ENCODE measurements around the gene PLEKHH2.
"Not testable (repeated sequence)": the region's sequence is repeated elsewhere in the genome, so short reads cannot be mapped to it uniquely, and the experiment has no call there.

Gene PLEKHH2

DNA sequence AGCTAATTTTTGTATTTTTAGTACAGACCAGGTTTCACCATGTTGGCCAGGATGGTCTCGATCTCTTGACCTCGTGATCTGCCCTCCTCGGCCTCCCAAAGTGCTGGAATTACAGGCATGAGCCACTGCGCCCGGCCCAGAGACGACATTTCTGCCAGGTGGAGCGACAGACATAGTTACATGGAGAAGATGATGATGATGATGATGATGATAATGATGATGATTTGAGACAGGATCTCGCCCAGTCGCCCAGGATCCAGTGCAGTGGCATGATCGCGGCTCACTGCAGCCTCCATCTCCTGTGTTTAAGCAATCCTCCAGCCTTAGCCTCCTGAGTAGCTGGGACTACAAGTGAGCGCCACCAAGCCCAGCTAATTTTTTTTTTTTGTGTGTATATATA, 907 bp upstream of the PLEKHH2 start:
- H3K4me1 ChIP-seq (ENCODE audit: control insufficient read depth in 2 of 2, insufficient read depth in 2 of 2, low read length in 2 of 2); H3K9me3 ChIP-seq (ENCODE audit: control insufficient read depth in 2 of 2, low read length in 2 of 2); H3K4me3 ChIP-seq (ENCODE audit: low read length in 2 of 2); H3K27ac ChIP-seq (ENCODE audit: low read depth in 2 of 2, low read length in 2 of 2); H3K9ac ChIP-seq (ENCODE audit: low read depth in 1 of 2, low read length in 2 of 2); H3K36me3 ChIP-seq (ENCODE audit: control insufficient read depth in 2 of 2, insufficient read depth in 2 of 2, low read length in 2 of 2): not testable (repeated sequence)
- peaks cover 6 to 10% of the 10 kb centered on the region in 2 donors for H3K27me3 ChIP-seq (ENCODE audit: control insufficient read depth in 2 of 2, insufficient read depth in 2 of 2, low read length in 2 of 2)

DNA sequence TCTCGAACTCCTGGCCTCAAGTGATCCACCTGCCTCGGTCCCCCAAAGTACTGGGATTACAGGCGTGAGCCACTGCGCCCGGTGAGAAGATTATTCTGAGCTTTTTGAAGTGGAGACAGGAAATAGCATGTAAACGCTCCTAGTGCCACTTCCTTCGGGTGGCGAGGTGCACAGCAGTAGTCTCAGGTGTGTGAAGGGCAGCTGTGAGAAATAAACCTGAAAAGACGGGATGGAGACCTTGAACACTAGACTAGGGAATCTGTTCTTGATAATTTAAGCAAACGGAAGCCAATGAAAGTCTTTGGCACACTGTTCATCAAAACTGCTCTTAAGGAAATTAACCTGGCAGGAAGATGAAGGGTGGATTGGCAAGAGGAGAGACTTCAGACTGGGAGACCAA, 439 bp upstream of the PLEKHH2 start:
- Histone ChIP-seq H3K27ac (ENCODE audit: low read depth in 2 of 2, low read length in 2 of 2) (no peak overlapping the region), H3K9ac (ENCODE audit: low read depth in 1 of 2, low read length in 2 of 2) (peak overlapping the region in 1 of 2 donors; percentile 67), H3K27me3 (ENCODE audit: control insufficient read depth in 2 of 2, insufficient read depth in 2 of 2, low read length in 2 of 2) (peaks cover 6 to 10% of the 10 kb centered on the region in 2 donors), H3K4me3 (ENCODE audit: low read length in 2 of 2) (peak overlapping the region; percentile 66 to 67), H3K36me3 (ENCODE audit: control insufficient read depth in 2 of 2, insufficient read depth in 2 of 2, low read length in 2 of 2) (no peaks in the 10 kb centered on the region), H3K4me1 (ENCODE audit: control insufficient read depth in 2 of 2, insufficient read depth in 2 of 2, low read length in 2 of 2) (peaks cover 2 to 6% of the 10 kb centered on the region in 2 donors), H3K9me3 (ENCODE audit: control insufficient read depth in 2 of 2, low read length in 2 of 2) (no peaks in the 10 kb centered on the region)

DNA sequence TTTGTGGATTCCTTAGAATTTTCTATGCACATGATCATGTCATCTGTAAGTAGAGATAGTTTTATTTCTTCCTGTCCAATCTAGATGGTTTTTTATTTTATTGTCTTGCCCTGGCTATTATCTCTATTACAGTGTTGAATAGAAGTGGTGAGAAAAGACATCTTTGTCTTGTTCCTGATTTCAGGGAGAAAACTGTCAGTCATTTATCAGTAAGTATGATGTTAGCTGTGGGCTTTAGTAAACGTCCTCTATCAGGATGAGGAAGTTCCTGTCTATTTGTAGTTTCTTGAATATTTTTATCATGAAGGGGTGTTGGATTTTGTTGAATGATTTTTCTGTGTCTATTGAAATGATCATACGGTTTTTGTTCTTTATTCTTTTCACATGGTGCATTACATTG, 5.3 kb downstream of the PLEKHH2 start:
- H3K9me3 ChIP-seq (ENCODE audit: control insufficient read depth in 2 of 2, low read length in 2 of 2): no peaks in the 10 kb centered on the region
- H3K36me3 ChIP-seq (ENCODE audit: control insufficient read depth in 2 of 2, insufficient read depth in 2 of 2, low read length in 2 of 2): no peaks in the 10 kb centered on the region
- H3K27ac ChIP-seq (ENCODE audit: low read depth in 2 of 2, low read length in 2 of 2): no peak overlapping the region
- H3K27me3 ChIP-seq (ENCODE audit: control insufficient read depth in 2 of 2, insufficient read depth in 2 of 2, low read length in 2 of 2): no peaks in the 10 kb centered on the region
- H3K9ac ChIP-seq (ENCODE audit: low read depth in 1 of 2, low read length in 2 of 2): no peak overlapping the region
- H3K4me1 ChIP-seq (ENCODE audit: control insufficient read depth in 2 of 2, insufficient read depth in 2 of 2, low read length in 2 of 2): peaks cover 2 to 3% of the 10 kb centered on the region in 2 donors
- no peak overlapping the region for H3K4me3 ChIP-seq (ENCODE audit: low read length in 2 of 2)

GRCh38 chr2:43643680-43644079, 6.6 kb downstream of the PLEKHH2 start:
- Histone ChIP-seq H3K36me3 (ENCODE audit: control insufficient read depth in 2 of 2, insufficient read depth in 2 of 2, low read length in 2 of 2) (no peaks in the 10 kb centered on the region), H3K4me3 (ENCODE audit: low read length in 2 of 2) (no peak overlapping the region), H3K9me3 (ENCODE audit: control insufficient read depth in 2 of 2, low read length in 2 of 2) (no peaks in the 10 kb centered on the region), H3K9ac (ENCODE audit: low read depth in 1 of 2, low read length in 2 of 2) (no peak overlapping the region), H3K4me1 (ENCODE audit: control insufficient read depth in 2 of 2, insufficient read depth in 2 of 2, low read length in 2 of 2) (no peaks in the 10 kb centered on the region), H3K27ac (ENCODE audit: low read depth in 2 of 2, low read length in 2 of 2) (no peak overlapping the region), H3K27me3 (ENCODE audit: control insufficient read depth in 2 of 2, insufficient read depth in 2 of 2, low read length in 2 of 2) (no peaks in the 10 kb centered on the region)

DNA sequence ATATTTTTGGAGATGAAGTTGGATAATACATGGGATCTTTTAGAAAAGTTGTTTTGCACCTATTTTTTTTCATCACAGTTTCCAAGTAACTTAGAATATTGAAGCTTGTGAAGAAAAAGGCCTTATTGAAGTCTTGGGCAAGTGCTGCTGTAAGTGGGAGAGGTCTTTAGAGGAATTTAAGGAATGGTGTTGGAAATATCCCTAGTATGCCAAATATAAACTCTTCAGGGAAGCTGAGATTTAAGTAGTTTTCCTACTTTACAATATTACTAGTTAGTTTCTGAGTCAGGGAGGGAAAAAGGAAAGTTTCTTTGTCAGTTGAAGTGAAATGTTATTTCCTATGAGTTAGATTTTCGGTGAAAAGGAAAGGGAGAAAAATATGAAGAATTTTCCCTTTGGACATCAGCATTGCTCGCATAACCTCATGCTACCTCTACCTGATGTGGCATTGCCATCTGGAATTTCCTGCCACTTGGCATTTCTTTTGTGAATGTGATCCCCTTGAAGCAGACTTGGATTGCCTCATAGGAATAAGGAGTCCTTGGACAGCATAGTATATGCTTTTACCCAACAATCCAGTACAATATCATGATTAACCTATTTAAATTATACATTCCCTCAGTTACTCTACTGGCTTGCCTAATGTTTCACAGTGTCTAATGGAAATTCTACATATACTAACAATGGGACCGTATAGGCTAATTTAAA, 12.1 kb downstream of the PLEKHH2 start:
- Histone ChIP-seq H3K27ac (ENCODE audit: low read depth in 2 of 2, low read length in 2 of 2) (no peak overlapping the region), H3K9ac (ENCODE audit: low read depth in 1 of 2, low read length in 2 of 2) (no peak overlapping the region), H3K27me3 (ENCODE audit: control insufficient read depth in 2 of 2, insufficient read depth in 2 of 2, low read length in 2 of 2) (no peaks in the 10 kb centered on the region), H3K9me3 (ENCODE audit: control insufficient read depth in 2 of 2, low read length in 2 of 2) (no peaks in the 10 kb centered on the region), H3K4me3 (ENCODE audit: low read length in 2 of 2) (no peak overlapping the region), H3K36me3 (ENCODE audit: control insufficient read depth in 2 of 2, insufficient read depth in 2 of 2, low read length in 2 of 2) (no peaks in the 10 kb centered on the region), H3K4me1 (ENCODE audit: control insufficient read depth in 2 of 2, insufficient read depth in 2 of 2, low read length in 2 of 2) (no peaks in the 10 kb centered on the region)

DNA sequence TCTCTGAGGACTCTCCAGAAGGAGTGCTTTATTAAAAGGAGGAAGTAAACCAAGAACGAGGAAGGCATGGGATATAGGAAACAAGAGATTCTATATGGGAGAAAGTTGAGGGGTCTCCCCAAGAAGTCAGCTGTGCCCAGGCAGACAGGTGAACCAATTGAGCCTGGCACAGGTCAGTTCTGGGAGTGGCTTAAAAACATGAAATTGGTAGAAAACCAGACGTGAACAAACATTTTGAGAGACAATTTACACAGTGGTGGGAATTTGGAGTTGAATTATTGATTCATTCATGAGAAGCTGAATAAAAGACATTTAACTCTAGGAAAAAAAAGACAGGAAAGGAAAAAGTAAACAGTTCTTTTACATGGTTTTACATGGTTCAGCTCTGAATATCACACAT, 16.4 kb downstream of the PLEKHH2 start:
- H3K27ac ChIP-seq (ENCODE audit: low read depth in 2 of 2, low read length in 2 of 2): no peak overlapping the region
- H3K4me1 ChIP-seq (ENCODE audit: control insufficient read depth in 2 of 2, insufficient read depth in 2 of 2, low read length in 2 of 2): no peaks in the 10 kb centered on the region
- no peaks in the 10 kb centered on the region for H3K9me3 ChIP-seq (ENCODE audit: control insufficient read depth in 2 of 2, low read length in 2 of 2)
- H3K4me3 ChIP-seq (ENCODE audit: low read length in 2 of 2): no peak overlapping the region
- H3K27me3 ChIP-seq (ENCODE audit: control insufficient read depth in 2 of 2, insufficient read depth in 2 of 2, low read length in 2 of 2): no peaks in the 10 kb centered on the region
- H3K36me3 ChIP-seq (ENCODE audit: control insufficient read depth in 2 of 2, insufficient read depth in 2 of 2, low read length in 2 of 2): no peaks in the 10 kb centered on the region
- no peak overlapping the region for H3K9ac ChIP-seq (ENCODE audit: low read depth in 1 of 2, low read length in 2 of 2)

DNA sequence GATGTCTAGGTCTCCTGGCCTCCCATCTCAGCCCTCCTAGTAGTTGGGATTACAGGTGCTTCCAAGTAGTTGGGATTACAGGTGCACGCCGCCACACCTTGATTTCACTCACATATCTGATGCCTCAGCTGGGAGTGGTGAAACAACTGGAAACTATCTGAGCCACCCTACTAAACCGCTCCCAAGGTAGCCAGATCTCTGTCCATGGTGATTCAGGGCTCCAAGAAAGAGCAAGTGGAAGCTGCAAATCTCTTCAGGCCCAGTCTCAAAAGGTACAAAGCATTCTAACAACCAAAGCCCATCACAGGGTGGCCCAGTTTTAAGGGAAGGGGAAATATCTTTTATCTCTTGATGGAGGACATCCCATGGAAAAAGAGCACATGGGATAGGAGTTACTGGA, 20.2 kb downstream of the PLEKHH2 start:
- no peaks in the 10 kb centered on the region for H3K27me3 ChIP-seq (ENCODE audit: control insufficient read depth in 2 of 2, insufficient read depth in 2 of 2, low read length in 2 of 2)
- H3K9ac ChIP-seq (ENCODE audit: low read depth in 1 of 2, low read length in 2 of 2): no peak overlapping the region
- H3K4me1 ChIP-seq (ENCODE audit: control insufficient read depth in 2 of 2, insufficient read depth in 2 of 2, low read length in 2 of 2): no peaks in the 10 kb centered on the region
- no peak overlapping the region for H3K27ac ChIP-seq (ENCODE audit: low read depth in 2 of 2, low read length in 2 of 2)
- no peaks in the 10 kb centered on the region for H3K9me3 ChIP-seq (ENCODE audit: control insufficient read depth in 2 of 2, low read length in 2 of 2)
- H3K4me3 ChIP-seq (ENCODE audit: low read length in 2 of 2): no peak overlapping the region
- H3K36me3 ChIP-seq (ENCODE audit: control insufficient read depth in 2 of 2, insufficient read depth in 2 of 2, low read length in 2 of 2): no peaks in the 10 kb centered on the region

DNA sequence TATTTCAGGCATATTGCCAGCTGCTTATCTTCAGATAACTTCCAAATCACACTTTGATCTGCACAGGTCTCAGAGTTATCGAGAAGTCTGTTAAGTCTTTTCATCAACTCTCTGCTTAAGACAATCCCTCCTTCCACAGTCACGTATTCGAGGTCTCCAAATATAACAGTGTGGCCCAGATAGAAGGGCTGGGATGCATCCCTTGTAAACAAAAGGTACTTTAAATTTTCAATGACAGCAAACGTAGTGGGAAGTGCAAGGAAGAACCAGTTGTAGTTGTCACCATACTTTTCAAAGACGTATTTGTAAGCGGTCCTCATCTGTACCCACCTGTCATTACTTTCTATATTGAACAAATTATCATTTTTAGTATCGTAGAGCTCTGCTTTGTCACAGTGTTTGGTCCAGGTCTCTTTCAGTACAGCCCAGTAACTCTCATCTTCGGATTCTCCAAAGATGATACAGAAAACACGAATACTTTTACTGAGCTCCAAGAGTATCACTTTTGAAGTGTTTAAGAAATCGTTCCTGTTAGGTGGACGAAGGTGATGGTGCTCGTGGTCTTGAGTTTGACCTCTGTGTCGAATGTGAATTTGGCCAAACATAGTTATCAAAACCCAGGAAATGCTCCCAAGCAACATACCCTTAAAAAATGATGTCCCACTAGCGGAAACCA, 38.7 kb downstream of the PLEKHH2 start:
- no peaks in the 10 kb centered on the region for H3K9me3 ChIP-seq (ENCODE audit: control insufficient read depth in 2 of 2, low read length in 2 of 2)
- H3K27ac ChIP-seq (ENCODE audit: low read depth in 2 of 2, low read length in 2 of 2): no peak overlapping the region
- H3K4me3 ChIP-seq (ENCODE audit: low read length in 2 of 2): peak overlapping the region; percentile 63 to 72
- H3K4me1 ChIP-seq (ENCODE audit: control insufficient read depth in 2 of 2, insufficient read depth in 2 of 2, low read length in 2 of 2): peaks cover 0 to 2% of the 10 kb centered on the region in 2 donors
- H3K9ac ChIP-seq (ENCODE audit: low read depth in 1 of 2, low read length in 2 of 2): peak overlapping the region in 1 of 2 donors; percentile 50
- no peaks in the 10 kb centered on the region for H3K36me3 ChIP-seq (ENCODE audit: control insufficient read depth in 2 of 2, insufficient read depth in 2 of 2, low read length in 2 of 2)
- no peaks in the 10 kb centered on the region for H3K27me3 ChIP-seq (ENCODE audit: control insufficient read depth in 2 of 2, insufficient read depth in 2 of 2, low read length in 2 of 2)

DNA sequence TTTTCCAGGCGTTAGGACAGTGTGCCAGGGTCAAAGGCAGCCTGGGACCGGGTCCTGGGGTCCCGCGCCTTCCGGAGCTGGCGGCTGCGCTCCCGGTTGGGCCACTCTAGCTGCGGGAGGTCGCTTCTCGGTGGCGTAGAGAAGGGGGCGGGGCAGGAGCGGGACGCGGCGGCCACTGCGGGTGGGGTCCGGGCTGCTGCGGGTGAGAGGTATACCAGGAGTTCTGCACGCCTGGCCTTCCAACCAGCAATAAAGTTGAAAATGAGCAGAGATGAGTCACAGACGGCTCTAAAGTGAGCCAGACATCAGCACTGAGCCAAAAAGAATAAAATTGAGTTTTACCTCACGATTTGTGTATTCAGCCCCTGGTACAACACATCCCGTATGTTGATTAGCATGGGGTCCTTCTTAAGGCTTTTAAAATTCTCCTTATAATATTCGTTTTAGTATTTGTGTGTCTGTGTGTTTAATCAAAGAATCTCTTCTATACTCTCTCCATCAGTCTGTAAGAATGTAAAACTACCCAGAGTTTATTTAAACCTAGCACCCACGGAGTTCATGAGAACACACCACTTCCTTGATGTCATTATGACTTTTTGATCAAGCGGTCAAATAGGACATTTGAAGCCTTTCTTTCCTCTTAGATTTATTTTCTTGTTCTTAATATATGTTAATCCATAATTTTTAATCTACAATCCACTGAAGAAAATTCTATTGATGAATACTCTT, 39.4 kb downstream of the PLEKHH2 start, which contains the start of gene C1GALT1C1L:
Gene C1GALT1C1L (minus strand): TSS at position 108 of the 729 bp plus-strand sequence. CDS start 107 bp downstream, at position 1.
- Histone ChIP-seq H3K4me1 (ENCODE audit: control insufficient read depth in 2 of 2, insufficient read depth in 2 of 2, low read length in 2 of 2) (peaks cover 0 to 2% of the 10 kb centered on the region in 2 donors), H3K27me3 (ENCODE audit: control insufficient read depth in 2 of 2, insufficient read depth in 2 of 2, low read length in 2 of 2) (no peaks in the 10 kb centered on the region), H3K27ac (ENCODE audit: low read depth in 2 of 2, low read length in 2 of 2) (no peak within 1 kb of the TSS), H3K9me3 (ENCODE audit: control insufficient read depth in 2 of 2, low read length in 2 of 2) (no peaks in the 10 kb centered on the region), H3K36me3 (ENCODE audit: control insufficient read depth in 2 of 2, insufficient read depth in 2 of 2, low read length in 2 of 2) (no peaks in the 10 kb centered on the region), H3K9ac (ENCODE audit: low read depth in 1 of 2, low read length in 2 of 2) (peak within 1 kb of the TSS in 1 of 2 donors; percentile 50), H3K4me3 (ENCODE audit: low read length in 2 of 2) (peak within 1 kb of the TSS; percentile 63 to 72)

- not testable (repeated sequence) for H3K27me3 ChIP-seq (ENCODE audit: control insufficient read depth in 2 of 2, insufficient read depth in 2 of 2, low read length in 2 of 2); H3K36me3 ChIP-seq (ENCODE audit: control insufficient read depth in 2 of 2, insufficient read depth in 2 of 2, low read length in 2 of 2); H3K4me1 ChIP-seq (ENCODE audit: control insufficient read depth in 2 of 2, insufficient read depth in 2 of 2, low read length in 2 of 2); H3K9me3 ChIP-seq (ENCODE audit: control insufficient read depth in 2 of 2, low read length in 2 of 2); H3K27ac ChIP-seq (ENCODE audit: low read depth in 2 of 2, low read length in 2 of 2); H3K9ac ChIP-seq (ENCODE audit: low read depth in 1 of 2, low read length in 2 of 2); H3K4me3 ChIP-seq (ENCODE audit: low read length in 2 of 2)
Measured at GRCh38 chr2:43677783-43678182, 40.7 kb downstream of the PLEKHH2 start.
